Measurements from ENCODE around the gene DIP2B. TPM values are rescaled to one million over a fixed set of nuclear protein-coding genes. Genes with fewer than 3 reads are reported as not detected.

The DIP2B gene
- total RNA-seq, 1 donor from 2014 or later, result 30.2 TPM

GRCh38 chr12:50523772-50524171 is 19.0 kb downstream of the DIP2B start:
- H3K36me3 Mint-ChIP-seq (ENCODE audit: insufficient read depth), result peaks cover 13% of the 10 kb centered on the region
- TF ChIP-seq, protein P1, sequence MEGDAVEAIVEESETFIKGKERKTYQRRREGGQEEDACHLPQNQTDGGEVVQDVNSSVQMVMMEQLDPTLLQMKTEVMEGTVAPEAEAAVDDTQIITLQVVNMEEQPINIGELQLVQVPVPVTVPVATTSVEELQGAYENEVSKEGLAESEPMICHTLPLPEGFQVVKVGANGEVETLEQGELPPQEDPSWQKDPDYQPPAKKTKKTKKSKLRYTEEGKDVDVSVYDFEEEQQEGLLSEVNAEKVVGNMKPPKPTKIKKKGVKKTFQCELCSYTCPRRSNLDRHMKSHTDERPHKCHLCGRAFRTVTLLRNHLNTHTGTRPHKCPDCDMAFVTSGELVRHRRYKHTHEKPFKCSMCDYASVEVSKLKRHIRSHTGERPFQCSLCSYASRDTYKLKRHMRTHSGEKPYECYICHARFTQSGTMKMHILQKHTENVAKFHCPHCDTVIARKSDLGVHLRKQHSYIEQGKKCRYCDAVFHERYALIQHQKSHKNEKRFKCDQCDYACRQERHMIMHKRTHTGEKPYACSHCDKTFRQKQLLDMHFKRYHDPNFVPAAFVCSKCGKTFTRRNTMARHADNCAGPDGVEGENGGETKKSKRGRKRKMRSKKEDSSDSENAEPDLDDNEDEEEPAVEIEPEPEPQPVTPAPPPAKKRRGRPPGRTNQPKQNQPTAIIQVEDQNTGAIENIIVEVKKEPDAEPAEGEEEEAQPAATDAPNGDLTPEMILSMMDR (IDR thresholded peaks at IDR 0.05; ENCODE audit: unreplicated experiment), result no peak
- H3K27me3 Mint-ChIP-seq, result no peaks in the 10 kb centered on the region
- H3K9me3 Mint-ChIP-seq (ENCODE audit: low read depth), result peaks cover 4% of the 10 kb centered on the region
- no peak overlapping the region for H3K4me3 Mint-ChIP-seq (ENCODE audit: low read depth)
- H3K4me1 Mint-ChIP-seq (ENCODE audit: low read depth), result peaks cover 15% of the 10 kb centered on the region
- no peak for DNase-seq (ENCODE audit: low spot score, unreplicated experiment)
- no peak overlapping the region for H3K27ac Mint-ChIP-seq

GRCh38 chr12:50524621-50525020 is 19.8 kb downstream of the DIP2B start:
- peaks cover 18% of the 10 kb centered on the region for H3K4me1 Mint-ChIP-seq (ENCODE audit: low read depth)
- H3K9me3 Mint-ChIP-seq (ENCODE audit: low read depth), result peaks cover 4% of the 10 kb centered on the region
- peaks cover 13% of the 10 kb centered on the region for H3K36me3 Mint-ChIP-seq (ENCODE audit: insufficient read depth)
- DNase-seq (ENCODE audit: low spot score, unreplicated experiment), result no peak
- TF ChIP-seq, protein P1 (IDR thresholded peaks at IDR 0.05; ENCODE audit: unreplicated experiment), result no peak
- H3K4me3 Mint-ChIP-seq (ENCODE audit: low read depth), result no peak overlapping the region
- no peak overlapping the region for H3K27ac Mint-ChIP-seq
- no peaks in the 10 kb centered on the region for H3K27me3 Mint-ChIP-seq

GRCh38 chr12:50525422-50525821 is 20.6 kb downstream of the DIP2B start:
- DNase-seq (ENCODE audit: low spot score, unreplicated experiment), result no peak
- Mint-ChIP-seq H3K36me3 (ENCODE audit: insufficient read depth) (peaks cover 13% of the 10 kb centered on the region), H3K4me3 (ENCODE audit: low read depth) (no peak overlapping the region), H3K9me3 (ENCODE audit: low read depth) (peaks cover 4% of the 10 kb centered on the region), H3K27me3 (no peaks in the 10 kb centered on the region), H3K4me1 (ENCODE audit: low read depth) (peaks cover 18% of the 10 kb centered on the region), H3K27ac (peak overlapping the region; percentile 35)
- TF ChIP-seq, protein P1 (IDR thresholded peaks at IDR 0.05; ENCODE audit: unreplicated experiment), result no peak

DNA sequence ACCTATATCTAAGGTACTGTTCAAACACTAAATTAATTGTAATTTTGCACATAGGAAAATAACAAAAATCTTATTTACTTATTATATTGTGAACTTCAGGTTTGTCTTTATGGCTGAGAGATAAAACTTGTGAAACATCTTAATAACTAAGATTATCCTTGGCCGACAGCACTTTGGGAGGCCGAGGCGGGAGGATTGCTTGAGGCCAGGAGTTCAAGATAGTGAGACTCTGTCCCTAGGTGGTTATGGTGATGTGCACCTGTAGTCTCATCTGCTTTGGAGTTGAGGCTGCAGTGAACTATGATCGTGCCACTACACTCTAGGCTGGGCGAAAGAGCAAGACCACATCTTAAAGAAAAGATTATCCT is 22.6 kb downstream of the DIP2B start:
- Mint-ChIP-seq H3K4me1 (ENCODE audit: low read depth) (peaks cover 18% of the 10 kb centered on the region), H3K36me3 (ENCODE audit: insufficient read depth) (peaks cover 11% of the 10 kb centered on the region), H3K9me3 (ENCODE audit: low read depth) (peaks cover 4% of the 10 kb centered on the region), H3K27ac (no peak overlapping the region), H3K27me3 (no peaks in the 10 kb centered on the region), H3K4me3 (ENCODE audit: low read depth) (no peak overlapping the region)
- DNase-seq (ENCODE audit: low spot score, unreplicated experiment), result no peak
- TF ChIP-seq, protein P1 (IDR thresholded peaks at IDR 0.05; ENCODE audit: unreplicated experiment), result no peak

- no peak for DNase-seq (ENCODE audit: low spot score, unreplicated experiment)
- H3K4me3 Mint-ChIP-seq (ENCODE audit: low read depth), result no peak overlapping the region
- no peak overlapping the region for H3K27ac Mint-ChIP-seq
- H3K36me3 Mint-ChIP-seq (ENCODE audit: insufficient read depth), result peaks cover 4% of the 10 kb centered on the region
- peaks cover 18% of the 10 kb centered on the region for H3K4me1 Mint-ChIP-seq (ENCODE audit: low read depth)
- TF ChIP-seq, protein P1 (IDR thresholded peaks at IDR 0.05; ENCODE audit: unreplicated experiment), result no peak
- H3K9me3 Mint-ChIP-seq (ENCODE audit: low read depth), result no peaks in the 10 kb centered on the region
- H3K27me3 Mint-ChIP-seq, result no peaks in the 10 kb centered on the region
These were observed 24.0 kb downstream of the DIP2B start for GRCh38 chr12:50528800-50529199.

Data from progenitor cell of endocrine pancreas (in vitro differentiated cells).